Breast epithelium (tissue), 4 donors: ENCODE data around the gene DSCAM. TPM values are rescaled to one million over a fixed set of nuclear protein-coding genes. Genes with fewer than 3 reads are reported as not detected.

Source experiments
- DNase-seq, 2 donors: peaks; one replicate each; pipeline ENCODE4 v3.0.0-alpha.2; 2019; ENCODE audit warnings: low spot score in 2 of 2
- H3K27ac ChIP-seq, 2 donors: fragments of 200-600 bp; sonication (generic) in 1 of 2; one replicate each; pipeline ENCODE4 v1.5.1; 2016 to 2019; ENCODE audit warnings: mild to moderate bottlenecking in 1 of 2
- H3K27me3 ChIP-seq, 2 donors: fragments of 200-600 bp; sonication (generic) in 1 of 2; one replicate each; pipeline versions ENCODE4 v1.5.1 to v1.6.0; 2017 to 2019; ENCODE audit warnings: control low read depth in 1 of 2, mild to moderate bottlenecking in 1 of 2
- H3K36me3 ChIP-seq: fragments of 200-600 bp; one replicate; pipeline ENCODE4 v1.5.1; 2019
- H3K4me1 ChIP-seq, 2 donors: fragments of 200-600 bp; sonication (generic); one replicate each; pipeline ENCODE4 v1.5.1; 2016 to 2019; ENCODE audit warnings: control low read depth in 1 of 2
- H3K4me3 ChIP-seq, 3 donors: fragments of 200-600 bp; sonication (generic); 1 replicate in 2 of 3; 2 replicates in 1 of 3; pipeline ENCODE4 v1.5.1; 2016 to 2019; ENCODE audit warnings: mild to moderate bottlenecking in 3 of 3, moderate library complexity in 2 of 3
- H3K9me3 ChIP-seq, 2 donors: fragments of 200-600 bp; sonication (generic) in 1 of 2; one replicate each; pipeline ENCODE4 v1.5.1; 2016 to 2019; ENCODE audit warnings: control low read depth in 1 of 2
- CTCF ChIP-seq, 3 donors: fragments of 450-650 bp; IDR thresholded peaks; one replicate each; pipeline ENCODE4 v1.5.1; 2016 to 2017; ENCODE audit warnings: antibody characterized with exemption in 3 of 3, mild to moderate bottlenecking in 3 of 3, moderate library complexity in 3 of 3
- POLR2A ChIP-seq: fragments of 450-650 bp; IDR thresholded peaks from one replicate; pipeline ENCODE4 v1.6.1; 2016; ENCODE audit warnings: antibody characterized with exemption, mild to moderate bottlenecking, moderate library complexity
- POLR2AphosphoS5 ChIP-seq, 3 donors: sonication (generic); formaldehyde crosslinking; IDR thresholded peaks; one replicate each; pipeline ENCODE4 v1.6.1; 2017; ENCODE audit warnings: antibody characterized with exemption in 3 of 3
- intact Hi-C: fragments of 100-400 bp; cut with DNase I; formaldehyde crosslinking; loops from one replicate; pipeline ENCODE4 v1.15.1; 2023; ENCODE audit warnings: low total_unique reads
- total RNA-seq, 3 donors: library from RNA; depleted of rRNA; stranded (reverse); fragments of >200 nt; gene quantifications; one replicate each; pipeline ENCODE4 v1.1.0, GENCODE V29; 2016

The DSCAM gene
- total RNA-seq, 3 donors from 2014 or later = 0.33 to 0.44 TPM; not detected in 1

GRCh38 chr21:40671716-40672115 is 175.2 kb downstream of the DSCAM start:
- Histone ChIP-seq H3K9me3 (no peaks in the 10 kb centered on the region), H3K4me1 (no peaks in the 10 kb centered on the region), H3K4me3 (no peak overlapping the region), H3K36me3 (no peaks in the 10 kb centered on the region), H3K27me3 (no peaks in the 10 kb centered on the region), H3K27ac (no peak overlapping the region)
- DNase-seq = no peak
- no peak for TF ChIP-seq POLR2A
- intact Hi-C loops = no loop called here

- no peak for DNase-seq
- H3K27me3 ChIP-seq = no peaks in the 10 kb centered on the region
- H3K27ac ChIP-seq = no peak overlapping the region
- H3K4me3 ChIP-seq = no peak overlapping the region
- no peaks in the 10 kb centered on the region for H3K36me3 ChIP-seq
- no peak for TF ChIP-seq POLR2A
- no peak for TF ChIP-seq POLR2AphosphoS5 (IDR thresholded peaks at IDR 0.05)
- TF ChIP-seq CTCF (IDR thresholded peaks at IDR 0.05) = no peak
- H3K4me1 ChIP-seq = no peaks in the 10 kb centered on the region
- no peaks in the 10 kb centered on the region for H3K9me3 ChIP-seq
- intact Hi-C loops = no loop called here
Measured at GRCh38 chr21:40668555-40669275, 178.2 kb downstream of the DSCAM start.

- H3K4me3 ChIP-seq = no peak overlapping the region
- TF ChIP-seq POLR2AphosphoS5 (IDR thresholded peaks at IDR 0.05) (no peak), CTCF (IDR thresholded peaks at IDR 0.05) (no peak), POLR2A (no peak)
- no peaks in the 10 kb centered on the region for H3K27me3 ChIP-seq
- intact Hi-C loops = no loop called here
- no peak for DNase-seq
- H3K9me3 ChIP-seq = no peaks in the 10 kb centered on the region
- H3K27ac ChIP-seq = no peak overlapping the region
- H3K4me1 ChIP-seq = no peaks in the 10 kb centered on the region
- no peaks in the 10 kb centered on the region for H3K36me3 ChIP-seq
Measured at GRCh38 chr21:40667967-40668366, 179.0 kb downstream of the DSCAM start.

GRCh38 chr21:40662889-40663288 is 184.1 kb downstream of the DSCAM start:
- H3K27me3 ChIP-seq = no peaks in the 10 kb centered on the region
- no peaks in the 10 kb centered on the region for H3K4me1 ChIP-seq
- no peak overlapping the region for H3K4me3 ChIP-seq
- TF ChIP-seq POLR2A = no peak
- TF ChIP-seq POLR2AphosphoS5 (IDR thresholded peaks at IDR 0.05) = no peak
- no peak for TF ChIP-seq CTCF (IDR thresholded peaks at IDR 0.05)
- intact Hi-C loops = no loop called here
- no peaks in the 10 kb centered on the region for H3K9me3 ChIP-seq
- no peak overlapping the region for H3K27ac ChIP-seq
- H3K36me3 ChIP-seq = no peaks in the 10 kb centered on the region
- DNase-seq = no peak

GRCh38 chr21:40660461-40660860 is 186.5 kb downstream of the DSCAM start:
- TF ChIP-seq POLR2AphosphoS5 (IDR thresholded peaks at IDR 0.05) = no peak
- no peak for TF ChIP-seq CTCF (IDR thresholded peaks at IDR 0.05)
- no peak for TF ChIP-seq POLR2A
- H3K27ac ChIP-seq = no peak overlapping the region
- no peak for DNase-seq
- H3K4me1 ChIP-seq = no peaks in the 10 kb centered on the region
- no peak overlapping the region for H3K4me3 ChIP-seq
- no peaks in the 10 kb centered on the region for H3K9me3 ChIP-seq
- intact Hi-C loops = no loop called here
- no peaks in the 10 kb centered on the region for H3K27me3 ChIP-seq
- H3K36me3 ChIP-seq = no peaks in the 10 kb centered on the region
